Fibroblast of the aortic adventitia (primary cell): ENCODE data around the gene TGM6. TPM values are rescaled to one million over a fixed set of nuclear protein-coding genes. Genes with fewer than 3 reads are reported as not detected.

Experiments used
- DNase-seq: peaks from one replicate; pipeline ENCODE4 v3.0.0-alpha.2; 2010; ENCODE audit warnings: low read depth
- H3K4me3 ChIP-seq: 2 replicates; pipeline ENCODE4 v1.5.1; 2011; ENCODE audit warnings: low read depth, mild to moderate bottlenecking, control low read depth, low read length, moderate library complexity
- CTCF ChIP-seq: IDR thresholded peaks from 2 replicates; pipeline ENCODE4 v1.5.1; 2011; ENCODE audit warnings: mild to moderate bottlenecking, low read length, control low read depth, inconsistent platforms; ENCODE audit not compliant: insufficient read depth
- total RNA-seq: library from RNA; depleted of rRNA; stranded (reverse); fragments of >200 nt; gene quantifications from 2 replicates; pipeline ENCODE4 v1.2.3, GENCODE V29; 2012; ENCODE audit warnings: low replicate concordance

The TGM6 gene
- total RNA-seq, 1 donor: not detected

GRCh38 chr20:2336471-2336870 is 44.2 kb upstream of the TGM6 start:
- no peak for DNase-seq
- no peak for TF ChIP-seq CTCF
- H3K4me3 ChIP-seq: no peak overlapping the region

- no peak for TF ChIP-seq CTCF
- no peak for DNase-seq
Measured at GRCh38 chr20:2337142-2337541, 43.6 kb upstream of the TGM6 start.

GRCh38 chr20:2338411-2339066 is 42.2 kb upstream of the TGM6 start:
- DNase-seq: no peak
- TF ChIP-seq CTCF: no peak
- no peak overlapping the region for H3K4me3 ChIP-seq

More at GRCh38 chr20:2337142-2337541, 43.6 kb upstream of the TGM6 start:
- H3K4me3 ChIP-seq: no peak overlapping the region

- DNase-seq: no peak
- no peak for TF ChIP-seq CTCF
Measured at GRCh38 chr20:2340136-2340535, 40.6 kb upstream of the TGM6 start.

GRCh38 chr20:2340823-2341222 is 39.9 kb upstream of the TGM6 start:
- no peak for TF ChIP-seq CTCF
- DNase-seq: no peak
- H3K4me3 ChIP-seq: no peak overlapping the region

More at GRCh38 chr20:2340136-2340535, 40.6 kb upstream of the TGM6 start:
- H3K4me3 ChIP-seq: no peak overlapping the region

- DNase-seq: no peak
- H3K4me3 ChIP-seq: no peak overlapping the region
- TF ChIP-seq CTCF: no peak
Measured at GRCh38 chr20:2341336-2341735, 39.4 kb upstream of the TGM6 start.

GRCh38 chr20:2342243-2342642 is 38.5 kb upstream of the TGM6 start:
- no peak for TF ChIP-seq CTCF
- no peak for DNase-seq
- H3K4me3 ChIP-seq: no peak overlapping the region
